Endothelial cell of umbilical vein (primary cell): ENCODE measurements around the gene MRPS23. TPM values are rescaled to one million over a fixed set of nuclear protein-coding genes. Genes with fewer than 3 reads are reported as not detected.

Experiments
- BruUV-seq: library from RNA; stranded (reverse); fragments of 400-500 nt; replicated peaks from 2 replicates; lab custom pipeline; 2021; lab: Mats Ljungman, UMichigan
- CTCF ChIA-PET: fragments of 300-600, 350-600 bp; sonication (Branson Sonifier 250); formaldehyde crosslinking; loops from one replicate; lab custom pipeline; 2021; ENCODE audit warnings: antibody characterized with exemption, inconsistent platforms; lab: Charles Lee
- POLR2A ChIA-PET: fragments of 300-600, 350-600 bp; sonication (Branson Sonifier 250); formaldehyde crosslinking; loops from one replicate; lab custom pipeline; 2021; ENCODE audit warnings: antibody characterized with exemption, inconsistent platforms; lab: Charles Lee
- DNase-seq: peaks from one replicate; pipeline ENCODE4 v3.0.0-alpha.2; 2011; ENCODE audit warnings: low read depth, low spot score
- FAIRE-seq: peaks from 2 replicates; lab custom pipeline; 2011; peaks lifted over from hg19 to GRCh38; lab: Jason Lieb, UNC
- H2AFZ ChIP-seq: 2 replicates; pipeline ENCODE4 v1.6.0; 2012; ENCODE audit warnings: low read depth, low read length, control low read depth, inconsistent platforms
- H3K27ac ChIP-seq: 2 replicates; pipeline ENCODE4 v1.5.1; 2011; ENCODE audit warnings: low read depth, mild to moderate bottlenecking, control low read depth, low read length, moderate library complexity; ENCODE audit not compliant: insufficient read depth
- H3K27me3 ChIP-seq, 2 experiments: 2 replicates each; pipeline versions ENCODE4 v1.6.0 to v1.6.1; 2011; ENCODE audit warnings: low read length in 2 of 2, mixed read lengths in 1 of 2; ENCODE audit not compliant: control insufficient read depth in 2 of 2, insufficient read depth in 2 of 2
- H3K36me3 ChIP-seq, 2 experiments: 2 replicates in 1 of 2; 3 replicates in 1 of 2; pipeline ENCODE4 v1.5.1; 2011; ENCODE audit warnings: low read length in 2 of 2, mild to moderate bottlenecking in 1 of 2, moderate library complexity in 1 of 2; ENCODE audit not compliant: control insufficient read depth in 2 of 2, insufficient read depth in 2 of 2; ENCODE audit errors: extremely low read depth in 1 of 2
- H3K4me1 ChIP-seq: 3 replicates; pipeline ENCODE4 v1.5.1; 2011; ENCODE audit warnings: mild to moderate bottlenecking, low read length; ENCODE audit not compliant: control insufficient read depth, insufficient read depth; ENCODE audit errors: extremely low read depth
- H3K4me2 ChIP-seq: 2 replicates; pipeline ENCODE4 v1.6.1; 2011; ENCODE audit warnings: low read length, control low read depth, mixed read lengths; ENCODE audit not compliant: insufficient read depth
- H3K4me3 ChIP-seq, 3 experiments: fragments of 200-600 bp in 1 of 3; sonication (generic), shearing (Covaris generic) in 1 of 3; replicated peaks in 1 of 3; 2 replicates each; pipeline ENCODE4 v1.5.1; 2011 to 2016; ENCODE audit warnings: control low read depth in 3 of 3, low read length in 3 of 3, mild to moderate bottlenecking in 2 of 3, inconsistent platforms in 1 of 3, low read depth in 1 of 3, moderate library complexity in 1 of 3; ENCODE audit not compliant: insufficient read depth in 1 of 3
- H3K79me2 ChIP-seq: 2 replicates; pipeline ENCODE4 v1.6.0; 2012; ENCODE audit warnings: low read length, inconsistent platforms; ENCODE audit not compliant: control insufficient read depth, insufficient read depth
- H3K9ac ChIP-seq: replicated peaks from 2 replicates; pipeline ENCODE3; 2011; ENCODE audit warnings: low read length, control low read depth; ENCODE audit not compliant: insufficient read depth; ENCODE audit errors: extremely low read depth
- H3K9me1 ChIP-seq: replicated peaks from 3 replicates; pipeline ENCODE4 v1.6.0; 2011; ENCODE audit warnings: mild to moderate bottlenecking, low read length; ENCODE audit not compliant: control insufficient read depth, insufficient read depth; ENCODE audit errors: extremely low read depth
- H3K9me3 ChIP-seq: replicated peaks from 2 replicates; pipeline ENCODE4 v1.5.1; 2012; ENCODE audit warnings: low read length, inconsistent platforms; ENCODE audit not compliant: control insufficient read depth, insufficient read depth
- H4K20me1 ChIP-seq: replicated peaks from 2 replicates; pipeline ENCODE3; 2011; ENCODE audit warnings: mild to moderate bottlenecking, low read length; ENCODE audit not compliant: control insufficient read depth, insufficient read depth; ENCODE audit errors: extremely low read depth
- GATA2 ChIP-seq: IDR thresholded peaks from 2 replicates; pipeline ENCODE4 v1.7.0; 2011; ENCODE audit warnings: low read depth, mild to moderate bottlenecking, moderate library complexity, mixed read lengths, low read length; ENCODE audit not compliant: insufficient read length, insufficient read depth
- POLR2A ChIP-seq: IDR thresholded peaks from 2 replicates; pipeline ENCODE4 v1.6.1; 2012; ENCODE audit warnings: low read depth, mild to moderate bottlenecking, control low read depth, low read length
- POLR2AphosphoS5 ChIP-seq: IDR thresholded peaks from 2 replicates; pipeline ENCODE4 v1.6.1; 2012; ENCODE audit warnings: low read depth, mild to moderate bottlenecking, control low read depth, low read length, moderate library complexity; ENCODE audit not compliant: insufficient read depth
- dilution Hi-C: fragments of 300-500 bp; cut with MboI; formaldehyde crosslinking; loops from one replicate; pipeline ENCODE4 v1.15.0; 2019; ENCODE audit warnings: low sequenced_read_pairs; ENCODE audit not compliant: extremely low pct_ligation_motif_present
- intact Hi-C: fragments of 100-400 bp; cut with micrococcal nuclease; formaldehyde crosslinking; loops from one replicate; pipeline ENCODE4 v1.10.0; 2022
- polyA plus RNA-seq, 4 experiments: library from polyadenylated mRNA; depleted of rRNA in 3 of 4; stranded (reverse) in 3 of 4; unstranded in 1 of 4; fragments of >200 nt; gene quantifications; 2 replicates each; pipeline versions ENCODE4 v1.2.1 to v1.2.3, GENCODE V29; 2011 to 2012; ENCODE audit warnings: missing spikeins in 1 of 4
- total RNA-seq: library from RNA; stranded (reverse); gene quantifications from 2 replicates; pipeline ENCODE4 v1.2.3, GENCODE V29; 2021

MRPS23 gene
- total and polyA plus RNA-seq, 2 donors (not counting 3 experiments of a cell fraction or from before 2014, with no cell fraction given): 39.9 to 46.2 TPM

- Histone ChIP-seq H2AFZ (peak overlapping the region; percentile 69), H3K36me3 (no peaks in the 10 kb centered on the region), H3K9ac (peak overlapping the region; percentile 44), H4K20me1 (no peaks in the 10 kb centered on the region), H3K27me3 (no peaks in the 10 kb centered on the region), H3K4me1 (peaks cover 17% of the 10 kb centered on the region), H3K9me1 (no peaks in the 10 kb centered on the region), H3K79me2 (no peaks in the 10 kb centered on the region), H3K27ac (no peak overlapping the region), H3K9me3 (no peaks in the 10 kb centered on the region), H3K4me2 (peak overlapping the region; percentile 76), H3K4me3 (peak overlapping the region; percentile 21 to 49 (median 31))
- BruUV-seq: no TSS peak
- ChIA-PET POLR2A (no interaction called here), CTCF (interaction anchor here (1.4 to 18.8 kb wide), 8 partner anchors 10 to 250 kb away, joined by 4 to 584 read pairs (median 46); partner anchors contain the start of genes CUEDC1 and VEZF1)
- intact Hi-C loops: loop anchor here (1.0 kb wide), 1 partner anchor 125 kb away; no protein-coding TSS in a partner anchor
- peak; percentile 48 for TF ChIP-seq POLR2A
- TF ChIP-seq GATA2: no peak
- TF ChIP-seq POLR2AphosphoS5: peak; percentile 64
- FAIRE-seq: peak; percentile 76
- dilution Hi-C loops: loop anchor here (25.0 kb wide), 1 partner anchor 125 kb away; the partner anchor contains the start of gene VEZF1
- DNase-seq: peak; percentile 26
Observed at GRCh38 chr17:57861790-57862693, 12.2 kb upstream of the MRPS23 start.
